Measurements from ENCODE around the gene GUCD1.
A peak's percentile ranks its signal among the peaks of the same experiment; 100 is the strongest.

Gene GUCD1

DNA sequence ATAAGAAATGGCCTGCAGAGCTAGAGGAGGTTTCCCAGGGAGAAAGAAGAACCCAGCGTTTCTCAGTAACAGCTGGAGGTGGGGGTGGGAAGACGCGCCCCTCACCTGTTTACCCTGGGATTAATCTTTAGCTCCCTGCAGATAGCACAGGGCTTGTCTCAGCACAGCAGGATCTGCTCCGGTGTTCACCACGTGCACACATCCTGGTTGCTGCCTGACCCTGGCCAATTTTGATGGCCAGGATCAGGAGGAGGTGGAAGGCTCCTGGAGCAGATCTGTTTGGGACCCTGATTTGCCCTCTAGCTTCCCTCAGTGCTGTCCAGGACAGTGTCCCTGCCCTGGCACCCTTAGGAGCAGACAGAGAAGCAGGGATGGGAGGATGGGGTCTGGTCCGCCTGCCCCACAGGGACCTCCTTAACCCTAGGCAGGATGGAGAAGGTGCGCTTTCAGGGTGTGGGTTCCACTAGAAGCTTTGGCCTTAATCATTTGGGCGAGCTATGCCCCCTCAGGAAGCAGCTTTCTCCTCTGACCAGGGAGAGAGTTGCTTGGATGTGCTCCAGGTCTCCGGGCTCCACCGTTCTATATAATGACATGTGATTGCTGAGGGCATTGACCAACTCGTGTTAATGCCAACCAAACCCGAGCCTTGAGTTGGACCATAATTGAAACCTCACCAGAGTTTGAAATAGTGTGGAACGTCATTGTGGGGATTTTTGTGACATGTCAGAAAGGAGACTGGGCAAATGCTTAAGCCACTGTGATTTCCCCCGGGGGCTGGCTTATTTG is 40.5 kb downstream of the GUCD1 start:
- peaks cover 31% of the 10 kb centered on the region for H3K4me1 ChIP-seq (ENCODE audit: insufficient read depth, low read length, severe bottlenecking)
- H3K9me3 ChIP-seq (ENCODE audit: low read length), result no peaks in the 10 kb centered on the region
- H3K4me3 ChIP-seq (ENCODE audit: low read depth, low read length, poor library complexity, severe bottlenecking), result no peak overlapping the region
- no peaks in the 10 kb centered on the region for H3K27me3 ChIP-seq (ENCODE audit: insufficient read depth, low read length)
- no peaks in the 10 kb centered on the region for H3K36me3 ChIP-seq (ENCODE audit: insufficient read depth, low read length)
- H3K79me2 ChIP-seq (ENCODE audit: insufficient read depth, low read length), result no peaks in the 10 kb centered on the region
- H3K9ac ChIP-seq (ENCODE audit: low read length), result no peak overlapping the region
- no peak overlapping the region for H3K4me2 ChIP-seq (ENCODE audit: low read length)
- no peak overlapping the region for H3K27ac ChIP-seq (ENCODE audit: low read depth, low read length, poor library complexity, severe bottlenecking)
- no peaks in the 10 kb centered on the region for H3F3A ChIP-seq (ENCODE audit: insufficient read depth, low read length)
- no peak for TF ChIP-seq EZH2 (IDR thresholded peaks at IDR 0.05; ENCODE audit: borderline replicate concordance, low read length)
- no peaks in the 10 kb centered on the region for H4K20me1 ChIP-seq (ENCODE audit: insufficient read depth, low read length)
- no peaks in the 10 kb centered on the region for H3K9me2 ChIP-seq (ENCODE audit: low read depth, low read length)
- H2AFZ ChIP-seq (ENCODE audit: low read length), result no peak overlapping the region

DNA sequence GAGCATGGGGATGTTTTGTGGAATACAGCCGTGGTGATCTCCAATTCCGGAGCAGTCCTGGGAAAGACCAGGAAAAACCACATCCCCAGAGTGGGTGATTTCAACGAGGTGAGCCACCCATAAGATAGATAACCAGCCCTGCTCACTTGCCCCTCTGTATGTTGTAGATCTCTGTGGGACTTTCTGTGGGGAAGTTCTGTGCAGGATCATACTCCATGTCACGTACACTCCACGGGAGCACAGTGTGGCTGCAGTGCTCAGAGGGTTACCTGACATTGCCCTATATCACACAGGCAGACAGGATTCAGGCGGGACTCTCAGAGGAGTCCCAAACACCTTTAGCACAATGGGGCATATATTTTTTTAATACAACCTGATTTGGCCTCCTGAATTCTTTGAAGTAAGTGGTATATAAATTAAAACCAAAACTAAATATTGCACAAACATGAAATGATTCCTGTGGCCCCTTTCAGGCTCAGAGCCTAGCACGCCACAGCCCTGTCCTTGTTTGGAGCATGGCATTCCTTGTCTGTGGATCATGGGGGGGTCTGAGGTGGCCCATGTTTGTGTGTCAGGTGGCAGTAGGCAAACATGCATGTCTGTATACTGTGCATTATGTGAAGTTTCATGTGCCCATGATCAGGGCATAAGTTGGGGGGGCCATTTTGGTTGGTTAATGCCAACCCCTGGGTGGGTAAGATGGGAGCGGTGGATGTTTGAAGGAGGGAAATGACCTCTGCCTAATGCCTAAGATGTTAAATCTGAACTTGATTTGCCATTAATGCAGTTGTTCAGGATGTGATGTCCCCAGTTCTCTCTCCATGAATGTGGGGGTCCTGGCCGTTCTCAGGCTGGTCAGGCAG is 41.3 kb downstream of the GUCD1 start:
- no peak overlapping the region for H3K27ac ChIP-seq (ENCODE audit: low read depth, low read length, poor library complexity, severe bottlenecking)
- H4K20me1 ChIP-seq (ENCODE audit: insufficient read depth, low read length), result no peaks in the 10 kb centered on the region
- H3K4me2 ChIP-seq (ENCODE audit: low read length), result no peak overlapping the region
- no peaks in the 10 kb centered on the region for H3K79me2 ChIP-seq (ENCODE audit: insufficient read depth, low read length)
- H3K9me3 ChIP-seq (ENCODE audit: low read length), result no peaks in the 10 kb centered on the region
- peaks cover 39% of the 10 kb centered on the region for H3K4me1 ChIP-seq (ENCODE audit: insufficient read depth, low read length, severe bottlenecking)
- no peak overlapping the region for H3K9ac ChIP-seq (ENCODE audit: low read length)
- no peak for TF ChIP-seq EZH2 (IDR thresholded peaks at IDR 0.05; ENCODE audit: borderline replicate concordance, low read length)
- TF ChIP-seq, protein P1, sequence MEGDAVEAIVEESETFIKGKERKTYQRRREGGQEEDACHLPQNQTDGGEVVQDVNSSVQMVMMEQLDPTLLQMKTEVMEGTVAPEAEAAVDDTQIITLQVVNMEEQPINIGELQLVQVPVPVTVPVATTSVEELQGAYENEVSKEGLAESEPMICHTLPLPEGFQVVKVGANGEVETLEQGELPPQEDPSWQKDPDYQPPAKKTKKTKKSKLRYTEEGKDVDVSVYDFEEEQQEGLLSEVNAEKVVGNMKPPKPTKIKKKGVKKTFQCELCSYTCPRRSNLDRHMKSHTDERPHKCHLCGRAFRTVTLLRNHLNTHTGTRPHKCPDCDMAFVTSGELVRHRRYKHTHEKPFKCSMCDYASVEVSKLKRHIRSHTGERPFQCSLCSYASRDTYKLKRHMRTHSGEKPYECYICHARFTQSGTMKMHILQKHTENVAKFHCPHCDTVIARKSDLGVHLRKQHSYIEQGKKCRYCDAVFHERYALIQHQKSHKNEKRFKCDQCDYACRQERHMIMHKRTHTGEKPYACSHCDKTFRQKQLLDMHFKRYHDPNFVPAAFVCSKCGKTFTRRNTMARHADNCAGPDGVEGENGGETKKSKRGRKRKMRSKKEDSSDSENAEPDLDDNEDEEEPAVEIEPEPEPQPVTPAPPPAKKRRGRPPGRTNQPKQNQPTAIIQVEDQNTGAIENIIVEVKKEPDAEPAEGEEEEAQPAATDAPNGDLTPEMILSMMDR (IDR thresholded peaks at IDR 0.05; ENCODE audit: low read length), result no peak
- H3F3A ChIP-seq (ENCODE audit: insufficient read depth, low read length), result no peaks in the 10 kb centered on the region
- no peaks in the 10 kb centered on the region for H3K9me2 ChIP-seq (ENCODE audit: low read depth, low read length)
- no peak overlapping the region for H3K4me3 ChIP-seq (ENCODE audit: low read depth, low read length, poor library complexity, severe bottlenecking)
- no peaks in the 10 kb centered on the region for H3K36me3 ChIP-seq (ENCODE audit: insufficient read depth, low read length)
- no peak overlapping the region for H2AFZ ChIP-seq (ENCODE audit: low read length)
- no peaks in the 10 kb centered on the region for H3K27me3 ChIP-seq (ENCODE audit: insufficient read depth, low read length)

DNA sequence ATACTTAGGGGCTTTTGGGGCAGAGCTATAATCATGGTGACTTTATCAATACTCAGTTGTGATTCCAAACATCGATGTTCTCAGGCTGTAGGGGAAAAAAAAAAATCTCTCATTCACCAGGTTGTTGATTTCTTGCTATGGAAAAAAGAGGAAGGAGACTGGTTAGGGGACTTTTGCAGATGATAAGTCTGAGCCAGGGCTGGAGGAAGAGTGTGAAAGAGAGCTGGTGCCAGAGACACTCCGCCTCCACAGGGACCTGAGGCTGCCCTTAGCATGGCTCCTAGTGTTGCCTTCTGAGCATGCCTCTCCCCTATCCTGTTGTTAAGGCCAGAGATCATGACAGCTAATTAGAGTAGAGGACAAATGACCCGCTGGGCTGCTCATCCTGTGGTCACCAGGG is 42.9 kb downstream of the GUCD1 start:
- Histone ChIP-seq H3K9me3 (ENCODE audit: low read length) (no peaks in the 10 kb centered on the region), H3K4me3 (ENCODE audit: low read depth, low read length, poor library complexity, severe bottlenecking) (no peak overlapping the region), H3K9ac (ENCODE audit: low read length) (no peak overlapping the region), H3K79me2 (ENCODE audit: insufficient read depth, low read length) (no peaks in the 10 kb centered on the region), H3K27ac (ENCODE audit: low read depth, low read length, poor library complexity, severe bottlenecking) (peak overlapping the region; percentile 20), H3K27me3 (ENCODE audit: insufficient read depth, low read length) (no peaks in the 10 kb centered on the region), H3K9me2 (ENCODE audit: low read depth, low read length) (no peaks in the 10 kb centered on the region), H3K4me1 (ENCODE audit: insufficient read depth, low read length, severe bottlenecking) (peaks cover 52% of the 10 kb centered on the region), H4K20me1 (ENCODE audit: insufficient read depth, low read length) (no peaks in the 10 kb centered on the region), H2AFZ (ENCODE audit: low read length) (no peak overlapping the region), H3K4me2 (ENCODE audit: low read length) (no peak overlapping the region), H3K36me3 (ENCODE audit: insufficient read depth, low read length) (no peaks in the 10 kb centered on the region), H3F3A (ENCODE audit: insufficient read depth, low read length) (no peaks in the 10 kb centered on the region; the same call in 1 of the 2 replicates)
- TF ChIP-seq, protein P1 (IDR thresholded peaks at IDR 0.05; ENCODE audit: low read length), result no peak
- TF ChIP-seq EZH2 (IDR thresholded peaks at IDR 0.05; ENCODE audit: borderline replicate concordance, low read length), result no peak

Measured in OCI-LY1 (cell line).